Spleen (tissue), 7 donors: Measurements from ENCODE around the gene PTMA.

Source experiments
- CTCF ChIP-seq, 11 experiments: fragments of 200-600 bp in 7 of 11; fragments of 450-650 bp in 4 of 11; sonication (generic) in 4 of 11; IDR thresholded peaks in 8 of 11; conservative IDR thresholded peaks in 3 of 11; 1 replicate in 7 of 11; 2 replicates in 4 of 11; pipeline versions ENCODE4 v1.4.0 to v1.8.0; 2016 to 2021; ENCODE audit warnings: antibody characterized with exemption in 11 of 11, inconsistent platforms in 4 of 11, mild to moderate bottlenecking in 1 of 11
- POLR2A ChIP-seq, 3 donors: fragments of 450-650 bp; IDR thresholded peaks; one replicate each; pipeline ENCODE4 v1.5.1; 2017; ENCODE audit warnings: antibody characterized with exemption in 3 of 3, mild to moderate bottlenecking in 1 of 3
- donor health status: DM: no; HTN: no; CAD: no; lungs with moderate emphysema.
- donor health status: DM: no; HTN: no; CAD: no.
- donor health status: DM: no; HTN: no; CAD: no.

GRCh38 chr2:231661422-231662027 is 46.8 kb upstream of the PTMA start:
- TF ChIP-seq CTCF (IDR thresholded peaks at IDR 0.05 in 8 of 11, conservative IDR thresholded peaks at IDR 0.05 in 3 of 11) (no peak), POLR2A (IDR thresholded peaks at IDR 0.05) (no peak)
